Lower leg skin (tissue), 3 donors: Measurements from ENCODE around the gene CFB.
"Not testable (repeated sequence)": the region's sequence is repeated elsewhere in the genome, so short reads cannot be mapped to it uniquely, and the experiment has no call there.

Experiments
- CTCF ChIP-seq, 3 donors: fragments of 450-650 bp; IDR thresholded peaks; one replicate each; pipeline ENCODE4 v1.5.1; 2016; ENCODE audit warnings: antibody characterized with exemption in 3 of 3, mild to moderate bottlenecking in 3 of 3, moderate library complexity in 2 of 3
- POLR2A ChIP-seq, 2 donors: fragments of 450-650 bp; IDR thresholded peaks; one replicate each; pipeline ENCODE4 v1.6.1; 2016 to 2017; ENCODE audit warnings: antibody characterized with exemption in 2 of 2, mild to moderate bottlenecking in 1 of 2, moderate library complexity in 1 of 2

GRCh38 chr6:31976065-31976464 is 30.2 kb downstream of the CFB start:
- TF ChIP-seq CTCF, POLR2A (IDR thresholded peaks at IDR 0.05): not testable (repeated sequence)
